Smooth muscle cell (in vitro differentiated cells): ENCODE data around the gene FOXN3. TPM values are rescaled to one million over a fixed set of nuclear protein-coding genes. Genes with fewer than 3 reads are reported as not detected.

Source experiments
- DNase-seq: peaks from one replicate; lab custom pipeline; 2025; ENCODE audit not compliant: unreplicated experiment; lab: John Stamatoyannopoulos, UW
- H2AFZ ChIP-seq: fragments of 200-600 bp; sonication (generic); 2 replicates; pipeline ENCODE4 v1.6.0; 2016; ENCODE audit warnings: antibody characterized with exemption, low read depth, mild to moderate bottlenecking
- H3F3A ChIP-seq: fragments of 200-600 bp; sonication (generic); 2 replicates; pipeline ENCODE4 v1.6.0; 2017; ENCODE audit warnings: antibody characterized with exemption, low read depth
- H3K27ac ChIP-seq: fragments of 200-600 bp; sonication (generic); 2 replicates; pipeline ENCODE4 v1.5.1; 2016; ENCODE audit warnings: low read depth, mild to moderate bottlenecking
- H3K27me3 ChIP-seq: fragments of 200-600 bp; sonication (generic); 2 replicates; pipeline ENCODE4 v1.6.1; 2016; ENCODE audit warnings: low read depth, mild to moderate bottlenecking
- H3K36me3 ChIP-seq: fragments of 200-600 bp; sonication (generic); 2 replicates; pipeline ENCODE4 v1.5.1; 2016; ENCODE audit warnings: low read depth
- H3K4me1 ChIP-seq: fragments of 200-600 bp; sonication (generic); 2 replicates; pipeline ENCODE4 v1.5.1; 2016; ENCODE audit warnings: low read depth
- H3K4me2 ChIP-seq: fragments of 200-600 bp; sonication (generic); 2 replicates; pipeline ENCODE4 v1.6.0; 2016; ENCODE audit warnings: mild to moderate bottlenecking
- H3K4me3 ChIP-seq: fragments of 200-600 bp; sonication (generic); 2 replicates; pipeline ENCODE4 v1.5.1; 2016; ENCODE audit warnings: mild to moderate bottlenecking
- H3K79me2 ChIP-seq: fragments of 200-600 bp; sonication (generic); 2 replicates; pipeline ENCODE4 v1.6.0; 2016; ENCODE audit warnings: low read depth, mild to moderate bottlenecking
- H3K9ac ChIP-seq: fragments of 200-600 bp; sonication (generic); 2 replicates; pipeline ENCODE4 v1.6.0; 2016; ENCODE audit warnings: low read depth
- H3K9me3 ChIP-seq: fragments of 200-600 bp; sonication (generic); replicated peaks from 2 replicates; pipeline ENCODE4 v1.5.1; 2016; ENCODE audit warnings: low read depth
- H4K20me1 ChIP-seq: fragments of 200-600 bp; sonication (generic); 2 replicates; pipeline ENCODE4 v1.6.0; 2016; ENCODE audit warnings: low read depth
- WGBS: methylation state at CpG from one replicate; pipeline ENCODE4 v1.1.7; 2016; ENCODE audit warnings: low lambda C conversion rate; 5-methylcytosine and 5-hydroxymethylcytosine counted together
- polyA plus RNA-seq: library from polyadenylated mRNA; unstranded; fragments of >200 nt; fragmentation: Nextera tagmentation; extraction: Ambion mirVana; gene quantifications from 2 replicates; pipeline ENCODE4 v1.2.1, GENCODE V29; 2016
- total RNA-seq: library from RNA; depleted of rRNA; stranded (reverse); fragments of >200 nt; gene quantifications from 2 replicates; pipeline ENCODE4 v1.2.3, GENCODE V29; 2014
- TF ChIP-seq, protein P1 (sequence below): fragments of 200-600 bp; sonication (generic); IDR thresholded peaks from 2 replicates; pipeline ENCODE4 v1.5.1; 2017; ENCODE audit warnings: borderline replicate concordance, mild to moderate bottlenecking, antibody characterized with exemption; ENCODE audit not compliant: insufficient read depth, poor library complexity, severe bottlenecking

Gene FOXN3
- total and polyA plus RNA-seq, 2 experiments from 2014 or later = 24.5 to 31.5 TPM

- H2AFZ ChIP-seq = no peak overlapping the region
- H3K27ac ChIP-seq = no peak overlapping the region
- no peak for DNase-seq
- no peaks in the 10 kb centered on the region for H3K36me3 ChIP-seq
- H3K4me2 ChIP-seq = no peak overlapping the region
- peaks cover 48% of the 10 kb centered on the region for H4K20me1 ChIP-seq
- H3K27me3 ChIP-seq = no peaks in the 10 kb centered on the region
- peaks cover 9% of the 10 kb centered on the region for H3K4me1 ChIP-seq
- WGBS = 94% methylated on average over 7 of the region's 7 CpGs
- H3K79me2 ChIP-seq = peaks cover 8% of the 10 kb centered on the region
- H3K9me3 ChIP-seq = no peaks in the 10 kb centered on the region
- no peak overlapping the region for H3K9ac ChIP-seq
- no peak overlapping the region for H3K4me3 ChIP-seq
- TF ChIP-seq, protein P1, sequence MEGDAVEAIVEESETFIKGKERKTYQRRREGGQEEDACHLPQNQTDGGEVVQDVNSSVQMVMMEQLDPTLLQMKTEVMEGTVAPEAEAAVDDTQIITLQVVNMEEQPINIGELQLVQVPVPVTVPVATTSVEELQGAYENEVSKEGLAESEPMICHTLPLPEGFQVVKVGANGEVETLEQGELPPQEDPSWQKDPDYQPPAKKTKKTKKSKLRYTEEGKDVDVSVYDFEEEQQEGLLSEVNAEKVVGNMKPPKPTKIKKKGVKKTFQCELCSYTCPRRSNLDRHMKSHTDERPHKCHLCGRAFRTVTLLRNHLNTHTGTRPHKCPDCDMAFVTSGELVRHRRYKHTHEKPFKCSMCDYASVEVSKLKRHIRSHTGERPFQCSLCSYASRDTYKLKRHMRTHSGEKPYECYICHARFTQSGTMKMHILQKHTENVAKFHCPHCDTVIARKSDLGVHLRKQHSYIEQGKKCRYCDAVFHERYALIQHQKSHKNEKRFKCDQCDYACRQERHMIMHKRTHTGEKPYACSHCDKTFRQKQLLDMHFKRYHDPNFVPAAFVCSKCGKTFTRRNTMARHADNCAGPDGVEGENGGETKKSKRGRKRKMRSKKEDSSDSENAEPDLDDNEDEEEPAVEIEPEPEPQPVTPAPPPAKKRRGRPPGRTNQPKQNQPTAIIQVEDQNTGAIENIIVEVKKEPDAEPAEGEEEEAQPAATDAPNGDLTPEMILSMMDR = no peak
- peaks cover 3% of the 10 kb centered on the region for H3F3A ChIP-seq
Observed at GRCh38 chr14:89270439-89271227, 146.4 kb downstream of the FOXN3 start.

- no peak overlapping the region for H3K27ac ChIP-seq
- no peaks in the 10 kb centered on the region for H3K27me3 ChIP-seq
- no peaks in the 10 kb centered on the region for H3K9me3 ChIP-seq
- peaks cover 50% of the 10 kb centered on the region for H4K20me1 ChIP-seq
- H3K4me3 ChIP-seq = no peak overlapping the region
- peaks cover 9% of the 10 kb centered on the region for H3K4me1 ChIP-seq
- H3K4me2 ChIP-seq = no peak overlapping the region
- no peak for DNase-seq
- H3K79me2 ChIP-seq = peaks cover 12% of the 10 kb centered on the region
- H2AFZ ChIP-seq = no peak overlapping the region
- H3K36me3 ChIP-seq = no peaks in the 10 kb centered on the region
- WGBS = 92% methylated on average over 6 of the region's 6 CpGs
- peaks cover 3% of the 10 kb centered on the region for H3F3A ChIP-seq
- TF ChIP-seq, protein P1 = no peak
- no peak overlapping the region for H3K9ac ChIP-seq
Observed at GRCh38 chr14:89269404-89269803, 147.6 kb downstream of the FOXN3 start.

DNA sequence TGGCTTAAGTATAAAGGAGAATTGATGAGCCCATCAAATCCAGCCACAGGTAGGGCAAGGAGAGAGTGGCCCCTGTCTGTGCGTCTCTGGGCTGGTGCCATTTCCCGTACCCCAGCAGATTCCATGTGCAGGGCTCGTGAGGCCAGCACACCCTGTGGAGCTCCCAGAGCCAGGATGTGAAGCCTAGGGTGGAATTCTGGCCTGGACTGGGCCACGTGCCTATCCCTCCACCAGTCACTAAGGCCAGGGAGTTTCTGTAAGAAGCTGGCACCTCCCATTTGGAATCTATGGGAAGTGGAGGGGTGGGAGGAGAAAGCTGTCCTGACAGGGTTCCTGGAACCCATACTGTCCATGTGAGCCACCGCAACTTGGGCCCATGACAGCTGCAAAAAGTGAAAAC lies 148.5 kb downstream of the FOXN3 start:
- TF ChIP-seq, protein P1 = no peak
- Histone ChIP-seq H3K4me2 (no peak overlapping the region), H4K20me1 (peaks cover 46% of the 10 kb centered on the region), H3K27me3 (no peaks in the 10 kb centered on the region), H3K79me2 (peaks cover 12% of the 10 kb centered on the region), H3F3A (no peaks in the 10 kb centered on the region), H3K9me3 (no peaks in the 10 kb centered on the region), H3K9ac (no peak overlapping the region), H3K4me1 (peaks cover under 1% of the 10 kb centered on the region), H3K27ac (no peak overlapping the region), H3K4me3 (no peak overlapping the region), H3K36me3 (no peaks in the 10 kb centered on the region), H2AFZ (no peak overlapping the region)
- WGBS = 91% methylated on average over 5 of the region's 5 CpGs
- no peak for DNase-seq

GRCh38 chr14:89267656-89268055 lies 149.4 kb downstream of the FOXN3 start:
- no peaks in the 10 kb centered on the region for H3K36me3 ChIP-seq
- H3K27ac ChIP-seq = no peak overlapping the region
- H3K9ac ChIP-seq = no peak overlapping the region
- no peak overlapping the region for H3K4me2 ChIP-seq
- H3K4me1 ChIP-seq = no peaks in the 10 kb centered on the region
- peaks cover 48% of the 10 kb centered on the region for H4K20me1 ChIP-seq
- no peaks in the 10 kb centered on the region for H3F3A ChIP-seq
- H2AFZ ChIP-seq = no peak overlapping the region
- WGBS = 97% methylated on average over 5 of the region's 5 CpGs
- H3K27me3 ChIP-seq = no peaks in the 10 kb centered on the region
- H3K4me3 ChIP-seq = no peak overlapping the region
- TF ChIP-seq, protein P1 = no peak
- no peak for DNase-seq
- no peaks in the 10 kb centered on the region for H3K9me3 ChIP-seq
- H3K79me2 ChIP-seq = peaks cover 12% of the 10 kb centered on the region
